Measurements from ENCODE around the gene FANCE.

FANCE gene

DNA sequence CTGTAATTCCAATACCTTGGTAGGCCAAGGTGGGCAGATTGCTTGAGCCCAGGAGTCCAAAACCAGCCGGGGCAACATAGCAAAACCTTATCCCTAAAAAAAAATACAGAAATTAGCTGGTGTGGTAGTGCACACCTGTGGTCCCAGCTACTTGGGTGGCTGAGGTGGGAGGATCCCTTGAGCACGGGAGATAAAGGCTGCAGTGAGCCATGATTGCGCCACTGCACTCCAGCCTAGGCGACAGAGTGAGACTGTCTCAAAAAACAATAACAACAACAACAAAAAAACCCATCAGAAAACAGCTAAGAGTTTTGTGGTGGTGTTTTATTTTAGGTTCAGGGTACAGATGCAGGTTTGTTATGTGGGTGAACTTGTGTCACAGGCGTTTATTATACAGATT, 42.9 kb upstream of the FANCE start:
- TF ChIP-seq TAF1 (IDR thresholded peaks at IDR 0.05; ENCODE audit: borderline replicate concordance, insufficient read depth, low read length) (no peak), FOXP2 (optimal IDR thresholded peaks at IDR 0.05; ENCODE audit: borderline replicate concordance, extremely low read depth, extremely low read length, insufficient read depth) (no peak), POLR2AphosphoS5 (IDR thresholded peaks at IDR 0.05; ENCODE audit: low read depth, low read length) (no peak), REST (IDR thresholded peaks at IDR 0.05; ENCODE audit: insufficient read depth in 1 of 2, low read depth in 2 of 2, low read length in 2 of 2) (no peak), SIN3A (IDR thresholded peaks at IDR 0.05; ENCODE audit: borderline replicate concordance, insufficient read depth, low read length) (no peak)

DNA sequence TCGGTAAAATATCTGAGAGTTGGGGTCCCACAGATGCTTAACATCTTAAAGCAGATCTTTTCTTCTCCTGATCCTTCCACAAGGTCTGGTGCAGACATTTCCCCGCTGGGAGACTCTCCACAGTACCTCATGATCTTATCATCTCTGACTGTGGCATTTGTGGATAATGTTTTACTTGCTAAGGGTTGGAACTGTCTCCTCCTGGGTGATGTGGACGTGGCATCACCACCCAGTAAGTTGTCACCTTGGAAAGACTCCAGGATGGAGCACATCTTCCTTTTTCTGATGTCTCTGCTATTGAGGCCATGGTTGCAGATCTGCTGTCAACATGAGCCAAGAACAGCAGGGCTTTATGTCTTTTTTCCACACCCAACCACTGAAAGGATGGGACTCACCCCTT, 42.0 kb upstream of the FANCE start:
- no peak for TF ChIP-seq FOXP2 (optimal IDR thresholded peaks at IDR 0.05; ENCODE audit: borderline replicate concordance, extremely low read depth, extremely low read length, insufficient read depth)
- TF ChIP-seq TAF1 (IDR thresholded peaks at IDR 0.05; ENCODE audit: borderline replicate concordance, insufficient read depth, low read length), result no peak
- TF ChIP-seq POLR2AphosphoS5 (IDR thresholded peaks at IDR 0.05; ENCODE audit: low read depth, low read length), result no peak
- no peak for TF ChIP-seq SIN3A (IDR thresholded peaks at IDR 0.05; ENCODE audit: borderline replicate concordance, insufficient read depth, low read length)

- TF ChIP-seq TAF1 (IDR thresholded peaks at IDR 0.05; ENCODE audit: borderline replicate concordance, insufficient read depth, low read length) (no peak), POLR2AphosphoS5 (IDR thresholded peaks at IDR 0.05; ENCODE audit: low read depth, low read length) (no peak), REST (IDR thresholded peaks at IDR 0.05; ENCODE audit: insufficient read depth in 1 of 2, low read depth in 2 of 2, low read length in 2 of 2) (no peak), FOXP2 (optimal IDR thresholded peaks at IDR 0.05; ENCODE audit: borderline replicate concordance, extremely low read depth, extremely low read length, insufficient read depth) (no peak), SIN3A (IDR thresholded peaks at IDR 0.05; ENCODE audit: borderline replicate concordance, insufficient read depth, low read length) (no peak)
These were observed 41.1 kb upstream of the FANCE start for GRCh38 chr6:35411066-35411465.

GRCh38 chr6:35412102-35412501, 40.0 kb upstream of the FANCE start:
- TF ChIP-seq SIN3A (IDR thresholded peaks at IDR 0.05; ENCODE audit: borderline replicate concordance, insufficient read depth, low read length), result no peak
- TF ChIP-seq REST (IDR thresholded peaks at IDR 0.05; ENCODE audit: insufficient read depth in 1 of 2, low read depth in 2 of 2, low read length in 2 of 2), result no peak
- TF ChIP-seq FOXP2 (optimal IDR thresholded peaks at IDR 0.05; ENCODE audit: borderline replicate concordance, extremely low read depth, extremely low read length, insufficient read depth), result no peak
- TF ChIP-seq POLR2AphosphoS5 (IDR thresholded peaks at IDR 0.05; ENCODE audit: low read depth, low read length), result no peak
- no peak for TF ChIP-seq TAF1 (IDR thresholded peaks at IDR 0.05; ENCODE audit: borderline replicate concordance, insufficient read depth, low read length)

- TF ChIP-seq SIN3A (IDR thresholded peaks at IDR 0.05; ENCODE audit: borderline replicate concordance, insufficient read depth, low read length) (no peak), POLR2AphosphoS5 (IDR thresholded peaks at IDR 0.05; ENCODE audit: low read depth, low read length) (no peak), FOXP2 (optimal IDR thresholded peaks at IDR 0.05; ENCODE audit: borderline replicate concordance, extremely low read depth, extremely low read length, insufficient read depth) (no peak), REST (IDR thresholded peaks at IDR 0.05; ENCODE audit: insufficient read depth in 1 of 2, low read depth in 2 of 2, low read length in 2 of 2) (no peak), TAF1 (IDR thresholded peaks at IDR 0.05; ENCODE audit: borderline replicate concordance, insufficient read depth, low read length) (no peak)
These were observed 38.2 kb upstream of the FANCE start for GRCh38 chr6:35413911-35414310.
